ENCODE measurements around the gene STBD1. TPM values are rescaled to one million over a fixed set of nuclear protein-coding genes. Genes with fewer than 3 reads are reported as not detected.
A peak's percentile ranks its signal among the peaks of the same experiment; 100 is the strongest.

STBD1 gene
- polyA plus RNA-seq (2013, experiment 1 of 2) = 1.2 TPM
- 1.6 TPM for polyA plus RNA-seq (2013, experiment 2 of 2)

DNA sequence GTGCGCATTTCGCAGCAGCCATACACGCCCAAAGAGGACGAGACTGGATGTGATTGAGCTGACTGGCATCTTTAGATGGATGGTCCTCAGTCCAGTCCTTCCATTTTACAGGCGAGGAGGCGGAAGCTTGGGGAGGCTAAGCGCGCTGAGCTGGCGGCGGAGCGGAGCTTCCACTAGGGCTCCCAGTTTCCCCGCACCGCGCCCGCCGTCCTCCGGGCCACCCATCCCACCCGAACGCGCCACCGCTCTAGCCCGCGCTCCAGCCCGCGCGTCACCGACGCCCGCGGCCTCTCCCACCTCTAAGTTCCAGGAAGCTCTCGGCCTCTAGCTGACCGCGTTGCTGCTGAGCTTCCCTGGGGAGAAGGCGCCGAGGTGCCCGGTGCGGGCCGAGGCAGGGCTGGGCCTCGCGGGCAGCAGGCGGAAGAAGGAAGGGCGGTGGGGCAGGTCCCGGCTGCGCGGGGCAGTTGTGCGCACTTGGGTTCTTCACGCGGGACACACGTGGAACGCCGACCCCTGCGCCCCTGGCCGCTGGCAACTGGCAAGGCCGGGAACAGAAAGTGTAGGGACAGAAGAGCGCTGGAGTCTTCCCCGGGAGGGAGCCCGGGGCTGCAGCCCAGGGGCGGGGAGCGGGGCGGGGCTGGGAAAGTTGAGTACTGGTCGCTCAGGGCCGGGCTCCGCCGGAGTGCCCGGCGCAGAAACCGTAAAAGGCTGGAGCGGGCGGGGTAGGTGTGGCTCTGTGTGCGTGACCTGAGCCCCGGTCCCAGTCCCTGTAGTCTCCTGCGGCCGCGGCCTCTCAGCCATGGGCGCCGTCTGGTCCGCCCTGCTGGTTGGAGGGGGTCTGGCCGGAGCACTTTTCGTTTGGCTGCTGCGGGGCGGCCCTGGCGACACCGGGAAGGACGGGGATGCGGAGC lies at the start of gene STBD1:
TSS of gene STBD1 (plus strand) at position 763 of the 911 bp plus-strand sequence. CDS start at position 800, 37 bp downstream.
- no peak within 1 kb of the TSS for H3K27ac ChIP-seq (ENCODE audit: low read depth, low read length)
- H3K27me3 ChIP-seq (ENCODE audit: insufficient read depth, low read length) = peaks cover 24% of the 10 kb centered on the region
- no peaks in the 10 kb centered on the region; the same call in 1 of the 2 replicates for H3K4me1 ChIP-seq (ENCODE audit: insufficient read depth, low read length)
- peak within 1 kb of the TSS; percentile 95 for H3K4me3 ChIP-seq (ENCODE audit: low read length)
- H3K9ac ChIP-seq (ENCODE audit: low read depth, low read length) = peak within 1 kb of the TSS; percentile 78
- WGBS = 3% methylated on average over 85 of the region's 85 CpGs
- peaks cover 16% of the 10 kb centered on the region; the same call in 1 of the 2 replicates for H3K36me3 ChIP-seq (ENCODE audit: insufficient read depth, low read length)
- H3K9me3 ChIP-seq (ENCODE audit: insufficient read depth, low read depth, low read length) = no peaks in the 10 kb centered on the region

DNA sequence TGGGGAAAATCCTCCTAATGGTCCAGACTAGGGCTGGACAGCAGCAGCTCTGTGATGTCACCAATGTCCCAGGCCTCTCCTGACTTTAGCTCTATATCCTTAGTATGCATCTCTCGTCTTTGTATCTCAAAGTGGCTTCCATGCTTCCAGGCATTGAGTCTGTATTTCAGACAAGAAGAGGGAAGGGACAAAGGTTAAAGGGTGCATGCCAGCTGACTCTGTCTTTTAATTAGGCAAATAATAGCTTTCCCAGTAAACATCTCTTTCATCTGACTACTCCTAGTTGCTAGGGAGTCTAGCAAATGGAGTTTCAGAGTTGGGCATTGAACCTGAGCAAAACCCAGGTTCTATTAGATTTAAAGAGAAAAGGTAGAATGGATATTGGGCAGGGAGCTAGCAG lies 49.6 kb upstream of the STBD1 start:
- no peak overlapping the region for H3K4me3 ChIP-seq (ENCODE audit: low read length)
- H3K27me3 ChIP-seq (ENCODE audit: insufficient read depth, low read length) = peaks cover 13% of the 10 kb centered on the region
- H3K9me3 ChIP-seq (ENCODE audit: insufficient read depth, low read depth, low read length) = no peaks in the 10 kb centered on the region
- no peak overlapping the region for H3K27ac ChIP-seq (ENCODE audit: low read depth, low read length)
- no peak overlapping the region for H3K9ac ChIP-seq (ENCODE audit: low read depth, low read length)
- no peaks in the 10 kb centered on the region for H3K36me3 ChIP-seq (ENCODE audit: insufficient read depth, low read length)
- H3K4me1 ChIP-seq (ENCODE audit: insufficient read depth, low read length) = no peaks in the 10 kb centered on the region
- 85% methylated on average over 1 of the region's 1 CpG for WGBS

GRCh38 chr4:76257824-76258223 lies 48.7 kb upstream of the STBD1 start:
- H3K36me3 ChIP-seq (ENCODE audit: insufficient read depth, low read length) = no peaks in the 10 kb centered on the region
- H3K9me3 ChIP-seq (ENCODE audit: insufficient read depth, low read depth, low read length) = no peaks in the 10 kb centered on the region
- no peak overlapping the region for H3K9ac ChIP-seq (ENCODE audit: low read depth, low read length)
- 91% methylated on average over 3 of the region's 3 CpGs for WGBS
- no peak overlapping the region for H3K4me3 ChIP-seq (ENCODE audit: low read length)
- H3K27ac ChIP-seq (ENCODE audit: low read depth, low read length) = no peak overlapping the region
- no peaks in the 10 kb centered on the region for H3K4me1 ChIP-seq (ENCODE audit: insufficient read depth, low read length)
- peaks cover 4% of the 10 kb centered on the region; the same call in 1 of the 2 replicates for H3K27me3 ChIP-seq (ENCODE audit: insufficient read depth, low read length)

GRCh38 chr4:76260571-76260970 lies 46.0 kb upstream of the STBD1 start:
- Histone ChIP-seq H3K36me3 (ENCODE audit: insufficient read depth, low read length) (no peaks in the 10 kb centered on the region), H3K4me3 (ENCODE audit: low read length) (no peak overlapping the region), H3K4me1 (ENCODE audit: insufficient read depth, low read length) (no peaks in the 10 kb centered on the region), H3K9ac (ENCODE audit: low read depth, low read length) (no peak overlapping the region), H3K27me3 (ENCODE audit: insufficient read depth, low read length) (no peaks in the 10 kb centered on the region), H3K27ac (ENCODE audit: low read depth, low read length) (no peak overlapping the region), H3K9me3 (ENCODE audit: insufficient read depth, low read depth, low read length) (no peaks in the 10 kb centered on the region)
- 67% methylated on average over 1 of the region's 1 CpG for WGBS

DNA sequence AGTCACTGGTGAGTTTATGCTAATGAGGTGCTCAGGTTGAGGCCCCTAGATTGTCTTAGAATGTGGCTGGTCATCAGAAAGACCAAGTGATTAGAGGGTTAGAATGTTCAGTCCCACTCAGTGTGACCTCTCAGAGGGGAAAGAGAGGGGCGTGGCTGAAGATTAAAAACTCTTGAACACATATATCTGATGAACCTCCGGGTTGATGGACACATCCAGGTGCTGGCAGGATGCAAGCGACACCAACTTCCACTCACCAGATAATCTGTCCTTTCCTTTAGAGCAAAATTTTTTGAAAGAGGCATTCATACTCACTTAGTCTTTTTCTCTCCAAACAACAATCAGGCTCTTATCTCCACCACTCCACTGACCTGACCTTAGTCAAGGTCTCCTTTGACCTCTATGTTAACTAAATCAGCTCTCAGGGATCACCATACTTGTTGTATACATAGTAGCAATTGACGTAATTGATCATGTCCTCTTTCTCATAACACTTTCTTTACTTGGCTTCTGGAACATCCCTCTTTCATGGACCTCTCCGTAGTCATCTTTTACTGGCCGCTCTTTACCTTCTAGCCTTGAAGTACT lies 40.8 kb upstream of the STBD1 start:
- Histone ChIP-seq H3K27ac (ENCODE audit: low read depth, low read length) (no peak overlapping the region), H3K4me1 (ENCODE audit: insufficient read depth, low read length) (no peaks in the 10 kb centered on the region), H3K27me3 (ENCODE audit: insufficient read depth, low read length) (no peaks in the 10 kb centered on the region), H3K9ac (ENCODE audit: low read depth, low read length) (no peak overlapping the region), H3K4me3 (ENCODE audit: low read length) (no peak overlapping the region), H3K9me3 (ENCODE audit: insufficient read depth, low read depth, low read length) (no peaks in the 10 kb centered on the region), H3K36me3 (ENCODE audit: insufficient read depth, low read length) (no peaks in the 10 kb centered on the region)
- 94% methylated on average over 6 of the region's 6 CpGs for WGBS

GRCh38 chr4:76266627-76267026 lies 39.9 kb upstream of the STBD1 start:
- H3K36me3 ChIP-seq (ENCODE audit: insufficient read depth, low read length) = no peaks in the 10 kb centered on the region
- WGBS = 89% methylated on average over 3 of the region's 3 CpGs

DNA sequence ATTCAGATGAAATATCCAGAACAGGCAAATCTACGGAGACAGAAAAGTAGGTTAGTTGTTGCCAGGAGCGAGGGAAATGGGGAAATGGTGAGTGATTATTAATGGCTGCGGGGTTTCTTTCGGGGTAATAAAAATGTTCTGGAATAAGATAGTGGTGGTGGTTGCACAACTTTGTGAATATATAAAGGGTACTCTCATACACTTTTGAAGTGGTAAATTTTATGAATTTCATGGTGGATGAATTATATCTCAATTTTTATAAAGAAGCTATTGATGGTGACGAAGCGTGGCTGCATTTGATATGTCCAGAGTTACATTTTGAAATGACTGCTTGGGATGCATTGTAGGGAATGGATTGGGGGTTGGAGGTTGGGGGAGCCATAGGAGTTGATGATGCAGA lies 38.7 kb upstream of the STBD1 start:
- H3K27me3 ChIP-seq (ENCODE audit: insufficient read depth, low read length) = no peaks in the 10 kb centered on the region
- H3K4me1 ChIP-seq (ENCODE audit: insufficient read depth, low read length) = no peaks in the 10 kb centered on the region
- no peak overlapping the region for H3K27ac ChIP-seq (ENCODE audit: low read depth, low read length)
- no peaks in the 10 kb centered on the region for H3K36me3 ChIP-seq (ENCODE audit: insufficient read depth, low read length)
- H3K9ac ChIP-seq (ENCODE audit: low read depth, low read length) = no peak overlapping the region
- 93% methylated on average over 6 of the region's 6 CpGs for WGBS
- H3K4me3 ChIP-seq (ENCODE audit: low read length) = no peak overlapping the region
- no peaks in the 10 kb centered on the region for H3K9me3 ChIP-seq (ENCODE audit: insufficient read depth, low read depth, low read length)

More at GRCh38 chr4:76266627-76267026, 39.9 kb upstream of the STBD1 start:
- no peaks in the 10 kb centered on the region for H3K9me3 ChIP-seq (ENCODE audit: insufficient read depth, low read depth, low read length)
- no peaks in the 10 kb centered on the region for H3K27me3 ChIP-seq (ENCODE audit: insufficient read depth, low read length)
- H3K9ac ChIP-seq (ENCODE audit: low read depth, low read length) = no peak overlapping the region
- H3K4me1 ChIP-seq (ENCODE audit: insufficient read depth, low read length) = no peaks in the 10 kb centered on the region
- no peak overlapping the region for H3K4me3 ChIP-seq (ENCODE audit: low read length)
- no peak overlapping the region for H3K27ac ChIP-seq (ENCODE audit: low read depth, low read length)

DNA sequence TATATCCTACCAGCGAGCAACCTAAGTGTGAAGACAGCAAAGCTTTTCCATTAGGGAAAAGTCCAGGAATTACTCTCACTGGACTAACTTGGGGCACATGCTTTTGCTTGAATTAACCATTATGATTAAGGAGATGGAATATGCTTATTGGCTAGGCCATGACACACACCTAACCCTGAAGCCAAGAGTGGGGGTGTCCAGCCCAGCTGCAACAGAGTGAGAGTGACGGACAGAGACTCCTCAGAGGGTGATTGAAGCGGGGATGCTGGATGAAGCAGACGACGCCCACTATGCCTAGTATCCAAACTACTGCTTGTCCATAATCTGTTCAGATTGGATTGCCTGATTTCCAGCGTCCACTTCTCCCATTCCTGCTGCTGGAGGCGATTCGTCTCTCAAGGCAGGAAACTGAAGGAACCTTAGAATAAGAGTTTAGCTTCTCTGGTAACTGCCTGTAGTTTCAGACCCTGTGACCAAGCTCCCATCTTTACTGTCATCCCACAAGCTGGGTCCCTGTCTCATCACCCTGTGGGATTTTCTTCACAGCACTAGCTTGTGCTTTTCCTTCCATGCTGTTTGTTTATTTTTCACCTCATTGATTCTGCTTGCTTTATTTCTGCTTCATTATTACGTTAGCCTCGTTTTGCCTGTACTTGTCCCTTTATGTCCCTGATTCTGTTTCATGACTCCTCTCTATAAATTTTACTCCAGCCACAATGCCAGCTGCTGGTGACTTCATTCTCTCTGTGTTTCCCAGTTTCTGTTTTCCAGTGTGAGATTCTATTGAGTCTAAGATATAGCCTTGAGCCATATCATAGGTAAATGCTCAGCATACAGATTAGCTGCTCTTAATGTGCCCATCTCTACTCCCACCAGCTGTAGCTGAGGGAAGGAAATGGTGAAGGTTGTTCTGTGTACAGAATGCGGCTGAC lies 36.0 kb upstream of the STBD1 start:
- no peaks in the 10 kb centered on the region for H3K36me3 ChIP-seq (ENCODE audit: insufficient read depth, low read length)
- no peaks in the 10 kb centered on the region for H3K27me3 ChIP-seq (ENCODE audit: insufficient read depth, low read length)
- H3K4me1 ChIP-seq (ENCODE audit: insufficient read depth, low read length) = no peaks in the 10 kb centered on the region
- H3K27ac ChIP-seq (ENCODE audit: low read depth, low read length) = no peak overlapping the region
- WGBS = 96% methylated on average over 11 of the region's 11 CpGs
- H3K9me3 ChIP-seq (ENCODE audit: insufficient read depth, low read depth, low read length) = no peaks in the 10 kb centered on the region
- no peak overlapping the region for H3K9ac ChIP-seq (ENCODE audit: low read depth, low read length)
- no peak overlapping the region for H3K4me3 ChIP-seq (ENCODE audit: low read length)

GRCh38 chr4:76271248-76271647 lies 35.3 kb upstream of the STBD1 start:
- H3K36me3 ChIP-seq (ENCODE audit: insufficient read depth, low read length) = no peaks in the 10 kb centered on the region
- no peak overlapping the region for H3K27ac ChIP-seq (ENCODE audit: low read depth, low read length)
- WGBS = 93% methylated on average over 6 of the region's 6 CpGs
- no peak overlapping the region for H3K4me3 ChIP-seq (ENCODE audit: low read length)
- no peaks in the 10 kb centered on the region for H3K4me1 ChIP-seq (ENCODE audit: insufficient read depth, low read length)
- no peak overlapping the region for H3K9ac ChIP-seq (ENCODE audit: low read depth, low read length)
- H3K9me3 ChIP-seq (ENCODE audit: insufficient read depth, low read depth, low read length) = no peaks in the 10 kb centered on the region
- H3K27me3 ChIP-seq (ENCODE audit: insufficient read depth, low read length) = no peaks in the 10 kb centered on the region

- Histone ChIP-seq H3K9ac (ENCODE audit: low read depth, low read length) (no peak overlapping the region), H3K27ac (ENCODE audit: low read depth, low read length) (no peak overlapping the region), H3K27me3 (ENCODE audit: insufficient read depth, low read length) (no peaks in the 10 kb centered on the region), H3K9me3 (ENCODE audit: insufficient read depth, low read depth, low read length) (no peaks in the 10 kb centered on the region), H3K36me3 (ENCODE audit: insufficient read depth, low read length) (no peaks in the 10 kb centered on the region), H3K4me3 (ENCODE audit: low read length) (no peak overlapping the region), H3K4me1 (ENCODE audit: insufficient read depth, low read length) (no peaks in the 10 kb centered on the region)
These were observed 34.5 kb upstream of the STBD1 start for GRCh38 chr4:76272073-76272472.

DNA sequence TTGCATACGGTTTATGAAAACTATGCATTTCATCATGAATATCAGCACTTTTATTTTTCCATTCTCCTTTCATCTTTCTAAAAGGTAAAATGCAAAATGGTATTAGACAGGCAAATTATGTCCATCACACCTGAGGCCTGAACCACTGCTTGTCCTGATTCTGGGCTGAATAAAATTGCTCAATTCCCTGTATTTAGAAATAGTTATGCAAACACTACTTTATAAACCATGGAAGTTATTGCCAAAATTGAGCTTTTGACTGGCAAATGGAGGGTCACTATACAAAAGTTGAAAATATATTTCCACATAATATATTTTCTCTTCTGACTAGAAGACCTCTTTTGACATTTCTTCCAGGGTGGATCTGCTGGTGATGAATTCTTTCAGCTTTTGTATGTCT lies 34.0 kb upstream of the STBD1 start:
- Histone ChIP-seq H3K4me1 (ENCODE audit: insufficient read depth, low read length) (no peaks in the 10 kb centered on the region), H3K4me3 (ENCODE audit: low read length) (no peak overlapping the region), H3K27me3 (ENCODE audit: insufficient read depth, low read length) (no peaks in the 10 kb centered on the region), H3K27ac (ENCODE audit: low read depth, low read length) (no peak overlapping the region), H3K9me3 (ENCODE audit: insufficient read depth, low read depth, low read length) (no peaks in the 10 kb centered on the region), H3K36me3 (ENCODE audit: insufficient read depth, low read length) (no peaks in the 10 kb centered on the region), H3K9ac (ENCODE audit: low read depth, low read length) (no peak overlapping the region)
- 64% methylated on average over 1 of the region's 1 CpG for WGBS
